GM19438 (cell line): ENCODE results near the gene MCM3AP.
"Not testable (repeated sequence)": the region's sequence is repeated elsewhere in the genome, so short reads cannot be mapped to it uniquely, and the experiment has no call there.

Experiments used
- ATAC-seq: cut with Tn5 transposase; IDR thresholded peaks from one replicate; pipeline ENCODE4 v1.9.1; 2021; ENCODE audit warnings: low read depth; ENCODE audit not compliant: unreplicated experiment

MCM3AP gene

DNA sequence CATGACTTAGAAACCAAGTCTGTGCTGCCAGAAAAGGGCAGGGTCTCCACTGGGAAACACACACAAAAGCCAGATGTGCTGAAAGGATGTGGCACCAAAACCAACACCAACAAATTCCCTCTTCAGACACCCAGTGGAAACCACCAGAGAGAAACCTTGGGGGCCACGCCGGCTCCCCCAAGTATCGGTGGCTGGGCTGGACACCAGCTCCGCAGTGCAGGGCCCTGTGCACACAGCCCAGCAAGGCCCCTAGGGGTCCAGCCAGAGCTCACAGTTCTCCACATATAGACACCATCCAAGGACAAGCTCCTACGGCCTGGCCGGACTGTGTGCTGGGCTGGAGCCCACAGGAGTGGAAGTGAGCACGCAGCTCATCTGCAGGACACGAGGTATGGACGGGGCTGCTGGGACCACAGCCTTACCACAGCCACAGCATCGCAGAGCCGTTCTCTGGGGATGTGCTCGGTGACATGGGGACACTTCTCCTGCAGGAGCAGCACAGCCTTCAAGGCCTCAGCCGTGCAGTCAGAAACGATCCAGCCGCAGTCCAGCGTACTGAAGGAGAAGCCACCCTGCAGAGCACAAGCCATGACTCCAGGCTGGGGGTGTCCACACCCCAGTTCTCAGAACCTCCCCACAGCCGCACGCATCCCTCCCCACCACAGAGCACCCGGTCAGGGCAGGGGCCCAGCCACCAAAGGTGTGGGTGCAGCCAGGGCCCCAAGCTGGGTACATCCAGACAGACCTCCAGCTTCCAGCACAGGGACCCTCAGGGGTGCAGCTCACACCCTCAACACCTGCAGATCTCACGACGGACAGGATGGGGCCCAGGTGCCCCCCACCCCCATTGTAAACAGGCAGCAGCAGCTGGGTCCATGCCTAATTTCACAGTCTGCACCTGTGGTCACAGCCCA is 78.1 kb downstream of the MCM3AP start:
- no peak for ATAC-seq

DNA sequence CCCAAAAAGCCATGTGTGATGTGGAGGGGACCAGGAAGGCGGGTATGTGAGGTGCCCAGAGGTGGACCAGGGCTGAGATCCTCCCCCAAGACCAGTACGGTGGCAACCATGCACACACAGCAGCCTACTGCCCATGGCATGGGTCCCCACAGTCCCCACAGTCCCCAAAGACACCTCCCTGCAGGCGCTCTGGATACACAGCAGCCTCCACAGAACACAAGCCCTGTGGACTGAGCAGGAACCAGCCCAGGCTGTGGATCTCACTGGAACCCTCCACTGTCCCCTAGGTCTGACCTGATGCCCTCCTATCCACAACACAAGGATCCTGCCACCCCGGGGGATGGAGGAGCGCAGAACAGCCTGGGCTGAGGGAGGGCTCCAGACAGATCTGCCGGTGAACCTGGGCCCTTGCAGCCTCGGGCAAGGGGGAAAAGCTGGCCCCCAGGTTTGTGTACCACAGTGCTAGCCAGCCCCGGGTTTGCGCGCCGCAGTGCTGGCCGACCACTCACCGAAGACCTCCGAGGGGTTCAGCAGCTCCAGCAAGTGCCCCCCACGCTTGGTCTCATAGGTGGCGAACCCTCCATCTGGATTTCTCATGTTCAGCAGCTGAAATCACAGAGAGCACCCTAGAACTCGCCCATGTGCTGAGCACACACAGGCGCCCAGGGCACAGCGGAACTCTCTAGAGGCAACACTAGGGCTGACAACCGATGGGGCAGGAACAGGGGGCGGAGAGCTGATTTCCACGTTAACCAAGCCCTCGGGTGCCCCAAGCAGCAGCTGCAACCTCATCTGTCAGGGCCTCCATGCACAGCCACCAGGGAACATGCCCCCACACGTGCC is 79.0 kb downstream of the MCM3AP start:
- ATAC-seq = no peak

- no peak for ATAC-seq
These were observed 79.6 kb downstream of the MCM3AP start for GRCh38 chr21:46205766-46206162.

DNA sequence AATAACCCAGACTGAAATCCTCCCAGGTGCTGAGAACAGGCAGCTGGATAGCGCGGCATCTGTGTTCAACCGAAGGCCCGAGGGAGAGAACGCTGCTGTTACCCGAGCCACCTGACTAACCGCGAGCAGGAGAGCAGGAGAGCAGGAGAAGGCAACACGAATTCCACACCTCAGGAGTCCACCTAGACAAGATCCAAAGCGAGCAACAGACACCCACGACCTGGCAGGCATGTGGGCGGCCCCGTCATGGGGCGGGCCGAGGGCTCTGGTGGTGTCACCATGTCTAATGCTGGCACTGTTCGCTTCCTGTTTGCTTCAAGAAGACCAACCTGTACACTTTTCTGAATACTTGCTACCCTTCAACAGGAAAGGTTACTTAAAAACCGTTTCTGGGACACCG is 80.2 kb downstream of the MCM3AP start:
- no peak for ATAC-seq

GRCh38 chr21:46203203-46203600 is 82.2 kb downstream of the MCM3AP start:
- no peak for ATAC-seq

- ATAC-seq = no peak
These were observed 82.7 kb downstream of the MCM3AP start for GRCh38 chr21:46202592-46203202.

- ATAC-seq = not testable (repeated sequence)
These were observed 84.3 kb downstream of the MCM3AP start for GRCh38 chr21:46200877-46201803.

- ATAC-seq = no peak
These were observed 85.7 kb downstream of the MCM3AP start for GRCh38 chr21:46199436-46200373.

GRCh38 chr21:46196733-46197132 is 88.7 kb downstream of the MCM3AP start:
- ATAC-seq = no peak

DNA sequence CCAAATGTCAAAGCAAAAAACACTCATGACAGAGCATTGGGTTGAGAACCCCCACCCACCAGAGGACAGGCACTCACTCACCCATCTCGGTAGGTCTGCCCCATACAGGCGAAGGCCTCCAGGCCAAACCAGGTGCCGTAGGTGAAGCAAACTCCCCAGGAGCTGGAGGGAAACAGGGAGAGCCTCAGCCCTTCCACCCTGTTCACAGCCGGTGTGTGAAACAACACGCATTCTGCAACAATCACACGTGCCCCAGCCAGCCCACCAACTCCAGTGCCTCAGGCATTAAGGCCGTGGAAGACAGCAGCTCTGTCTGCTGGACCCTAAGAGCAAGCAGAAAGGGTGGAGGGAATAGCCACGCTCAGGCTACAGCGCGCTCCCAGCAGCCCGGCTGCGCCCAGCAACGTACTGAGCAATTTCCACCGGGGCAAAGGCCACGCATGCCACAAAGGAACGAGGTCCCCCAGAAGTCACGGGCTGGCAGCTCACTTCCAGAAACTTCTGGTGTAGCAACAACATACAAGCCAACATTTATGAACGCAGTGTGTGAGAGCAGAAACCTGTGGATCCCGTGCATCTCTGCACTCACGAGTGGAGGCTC is 89.7 kb downstream of the MCM3AP start:
- no peak for ATAC-seq

DNA sequence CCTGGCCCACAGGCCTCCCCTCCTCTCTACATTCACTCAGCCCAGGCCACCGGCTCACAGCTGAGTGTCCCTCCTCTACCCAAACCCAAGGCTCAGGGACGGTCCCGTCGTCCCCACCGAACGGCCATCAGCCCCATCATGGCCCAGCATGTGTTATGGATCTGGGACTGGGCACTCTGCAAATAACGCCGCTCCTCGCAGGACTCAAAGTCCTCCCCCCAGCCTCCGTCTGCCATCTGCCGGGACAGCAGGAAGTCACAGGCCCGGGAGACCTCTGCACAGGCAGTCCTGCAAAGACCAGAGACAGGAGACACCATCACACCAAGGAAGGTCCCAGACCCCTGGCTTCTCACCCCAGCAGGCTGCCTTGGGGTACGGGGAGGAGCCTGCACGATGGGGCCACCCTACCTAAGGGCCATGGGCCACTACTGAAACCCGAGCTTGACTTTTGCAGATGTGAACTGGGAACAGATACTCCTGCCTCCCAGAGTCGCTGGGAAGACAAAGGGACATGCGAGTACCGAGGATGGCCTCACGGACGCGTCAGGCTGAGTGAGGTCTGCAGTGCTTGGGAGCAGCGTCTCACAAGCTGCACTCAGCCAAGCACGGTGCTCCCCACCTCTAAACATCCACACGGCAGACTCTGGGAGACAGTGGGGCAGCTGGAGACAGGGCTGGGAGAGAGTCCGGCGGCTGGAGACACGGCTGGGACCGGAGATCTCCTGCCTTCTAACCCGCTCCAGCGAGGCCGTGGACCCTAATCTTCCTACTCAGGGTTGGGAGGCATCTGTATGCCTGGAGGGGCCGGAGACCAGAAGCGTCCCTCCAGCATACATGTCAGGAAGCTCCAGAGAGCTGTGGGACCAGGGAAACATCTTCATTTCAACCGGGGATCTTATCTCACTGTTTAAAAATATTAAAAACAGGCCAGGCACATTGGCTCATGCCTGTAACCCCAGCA is 90.8 kb downstream of the MCM3AP start:
- ATAC-seq = no peak

GRCh38 chr21:46193829-46194373 is 91.5 kb downstream of the MCM3AP start:
- no peak for ATAC-seq

GRCh38 chr21:46191686-46192575 is 93.5 kb downstream of the MCM3AP start:
- ATAC-seq = no peak

- no peak for ATAC-seq
These were observed 94.1 kb downstream of the MCM3AP start for GRCh38 chr21:46191257-46191685.

DNA sequence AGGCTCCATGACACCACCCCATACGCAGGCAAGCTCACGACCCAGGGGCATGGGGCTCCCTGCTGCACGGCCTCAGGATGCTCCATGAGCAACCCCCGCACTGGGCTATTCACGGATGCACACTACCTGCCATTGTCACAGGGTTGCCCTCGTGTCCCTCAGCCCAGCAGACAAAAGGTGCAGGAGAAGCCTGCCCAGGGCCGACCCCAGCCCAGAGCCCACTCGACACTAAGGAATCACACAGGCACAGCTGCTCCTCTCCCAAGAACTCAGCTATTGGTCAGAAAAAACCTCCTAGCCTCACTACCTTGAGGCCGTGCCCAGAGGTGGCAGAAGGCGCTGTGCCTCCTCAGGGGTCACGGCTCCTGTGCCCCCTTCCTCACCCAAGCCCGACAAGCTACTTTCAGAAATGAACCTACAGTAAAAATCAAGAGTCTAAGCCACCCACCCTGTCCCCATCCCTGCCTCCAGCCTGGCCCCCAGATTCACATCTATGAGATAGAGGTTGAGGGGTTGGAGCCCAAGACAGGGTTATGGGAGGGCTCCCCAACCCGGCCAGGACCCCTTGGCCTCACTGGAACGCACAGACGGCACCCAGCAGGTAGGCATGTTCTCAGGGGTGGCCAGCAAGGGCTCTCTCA is 94.8 kb downstream of the MCM3AP start:
- ATAC-seq = no peak
